ENCODE data around the gene OR5M10.

Gene OR5M10

GRCh38 chr11:56543739-56544138 is 33.8 kb downstream of the OR5M10 start:
- no peak overlapping the region for H3K4me3 ChIP-seq (ENCODE audit: low read depth, low read length)
- TF ChIP-seq CTCF (IDR thresholded peaks at IDR 0.05; ENCODE audit: borderline replicate concordance, insufficient read depth, low read depth, low read length) = no peak

- H3K4me3 ChIP-seq (ENCODE audit: low read depth, low read length) = no peak within 1 kb of the TSS
- no peak for TF ChIP-seq CTCF (IDR thresholded peaks at IDR 0.05; ENCODE audit: borderline replicate concordance, insufficient read depth, low read depth, low read length)
Observed at GRCh38 chr11:56543157-56543556, 34.4 kb downstream of the OR5M10 start, which contains the start of gene OR5M11. Gene OR5M11, minus strand, starts transcription at chr11:56543257. Its CDS starts 0 bp downstream, at chr11:56543257.

GRCh38 chr11:56533054-56533740 is 44.3 kb downstream of the OR5M10 start:
- H3K4me3 ChIP-seq (ENCODE audit: low read depth, low read length) = no peak overlapping the region
- TF ChIP-seq CTCF (IDR thresholded peaks at IDR 0.05; ENCODE audit: borderline replicate concordance, insufficient read depth, low read depth, low read length) = no peak

GRCh38 chr11:56531856-56532255 is 45.7 kb downstream of the OR5M10 start:
- no peak overlapping the region for H3K4me3 ChIP-seq (ENCODE audit: low read depth, low read length)
- TF ChIP-seq CTCF (IDR thresholded peaks at IDR 0.05; ENCODE audit: borderline replicate concordance, insufficient read depth, low read depth, low read length) = no peak

Measured in GM12875 (cell line).